HEK293T (cell line): ENCODE data around the gene UBE3D.

ENCODE experiments used
- FOXA1 ChIP-seq: fragments of 450-650 bp; IDR thresholded peaks from 2 replicates; pipeline ENCODE4 v1.6.1; 2016; ENCODE audit warnings: mild to moderate bottlenecking
- FOXK2 ChIP-seq: fragments of 450-650 bp; IDR thresholded peaks from 2 replicates; pipeline ENCODE4 v1.6.1; 2016; ENCODE audit warnings: mild to moderate bottlenecking
- FOXM1 ChIP-seq: fragments of 450-650 bp; IDR thresholded peaks from 2 replicates; pipeline ENCODE4 v1.6.1; 2017; ENCODE audit warnings: mild to moderate bottlenecking, borderline replicate concordance
- L3MBTL2 ChIP-seq: fragments of 450-650 bp; conservative IDR thresholded peaks from 2 replicates; pipeline ENCODE4 v1.6.1; 2016; ENCODE audit warnings: mild to moderate bottlenecking
- LEF1 ChIP-seq: fragments of 450-650 bp; IDR thresholded peaks from 2 replicates; pipeline ENCODE4 v1.6.1; 2017; ENCODE audit warnings: mild to moderate bottlenecking, borderline replicate concordance
- ZNF384 ChIP-seq: fragments of 450-650 bp; IDR thresholded peaks from 2 replicates; pipeline ENCODE4 v1.6.1; 2016

GRCh38 chr6:83113258-83113657 lies 47.6 kb upstream of the UBE3D start:
- TF ChIP-seq FOXK2 (no peak), ZNF384 (no peak), L3MBTL2 (no peak), FOXM1 (no peak), FOXA1 (no peak), LEF1 (no peak)
